Stimulated activated naive CD8-positive, alpha-beta T cell treated with anti-CD3 and anti-CD28 coated beads, Interleukin-15, amount 100 ng/mL, for 72 hours (primary cell): Measurements from ENCODE around the gene UGT8.
"Not testable (repeated sequence)": the region's sequence is repeated elsewhere in the genome, so short reads cannot be mapped to it uniquely, and the experiment has no call there.

ENCODE experiments used
- ATAC-seq: fragments of 150-1000 bp; cut with Tn5 transposase; 2 replicates; pipeline ENCODE4 v1.10.0; 2021; ENCODE audit warnings: mild to moderate bottlenecking, moderate library complexity
- DNase-seq, 2 donors: peaks; one replicate each; pipeline ENCODE4 v3.0.0; 2021 to 2022
- H3K27ac Mint-ChIP-seq, 2 donors: one replicate each; pipeline ENCODE4 v1.8.0; 2022; ENCODE audit warnings: mild to moderate bottlenecking in 2 of 2, mixed read lengths in 2 of 2, moderate library complexity in 2 of 2
- H3K27me3 Mint-ChIP-seq: one replicate; pipeline ENCODE4 v1.8.0; 2022; ENCODE audit warnings: mixed read lengths
- H3K4me1 Mint-ChIP-seq: one replicate; pipeline ENCODE4 v1.8.0; 2022; ENCODE audit warnings: mild to moderate bottlenecking, mixed read lengths
- H3K4me3 Mint-ChIP-seq, 2 donors: one replicate each; pipeline ENCODE4 v1.8.0; 2022; ENCODE audit warnings: mild to moderate bottlenecking in 2 of 2, mixed read lengths in 2 of 2, moderate library complexity in 1 of 2
- H3K9me3 Mint-ChIP-seq, 2 donors: one replicate each; pipeline ENCODE4 v1.8.0; 2022; ENCODE audit warnings: mixed read lengths in 2 of 2

Gene UGT8

GRCh38 chr4:114599231-114599902, 760 bp downstream of the UGT8 start:
- H3K9me3 Mint-ChIP-seq = no peaks in the 10 kb centered on the region
- H3K4me1 Mint-ChIP-seq = peaks cover 20% of the 10 kb centered on the region
- H3K27me3 Mint-ChIP-seq = peaks cover 47% of the 10 kb centered on the region
- peak in 1 of 2 donors; percentile 3 for DNase-seq
- H3K4me3 Mint-ChIP-seq = peak overlapping the region; percentile 76 to 83
- H3K27ac Mint-ChIP-seq = no peak overlapping the region
- ATAC-seq = peak; percentile 38

- Mint-ChIP-seq H3K4me3 (peak overlapping the region; percentile 76 to 83), H3K9me3 (no peaks in the 10 kb centered on the region), H3K4me1 (peaks cover 20% of the 10 kb centered on the region), H3K27ac (no peak overlapping the region), H3K27me3 (peaks cover 41% of the 10 kb centered on the region)
- ATAC-seq (no peak), DNase-seq (no peak)
Measured at GRCh38 chr4:114599903-114600552, 1.4 kb downstream of the UGT8 start.

GRCh38 chr4:114600672-114601071, 2.1 kb downstream of the UGT8 start:
- Mint-ChIP-seq H3K4me3 (no peak overlapping the region), H3K4me1 (peaks cover 20% of the 10 kb centered on the region), H3K9me3 (no peaks in the 10 kb centered on the region), H3K27ac (no peak overlapping the region), H3K27me3 (peaks cover 34% of the 10 kb centered on the region)
- ATAC-seq (no peak), DNase-seq (no peak)

GRCh38 chr4:114601304-114602052, 2.9 kb downstream of the UGT8 start:
- Mint-ChIP-seq H3K27ac (no peak overlapping the region), H3K27me3 (peaks cover 29% of the 10 kb centered on the region), H3K4me1 (peaks cover 20% of the 10 kb centered on the region), H3K9me3 (no peaks in the 10 kb centered on the region), H3K4me3 (no peak overlapping the region)
- ATAC-seq (no peak), DNase-seq (no peak)

- ATAC-seq (no peak), DNase-seq (no peak)
- peaks cover 20% of the 10 kb centered on the region for H3K27me3 Mint-ChIP-seq
- no peak overlapping the region for H3K4me3 Mint-ChIP-seq
- no peaks in the 10 kb centered on the region for H3K9me3 Mint-ChIP-seq
- H3K27ac Mint-ChIP-seq = no peak overlapping the region
- H3K4me1 Mint-ChIP-seq = peaks cover 16% of the 10 kb centered on the region
Measured at GRCh38 chr4:114603497-114603896, 4.9 kb downstream of the UGT8 start.

- H3K9me3 Mint-ChIP-seq = no peaks in the 10 kb centered on the region
- H3K27ac Mint-ChIP-seq = no peak overlapping the region
- no peak for ATAC-seq
- H3K4me3 Mint-ChIP-seq = no peak overlapping the region
- no peak for DNase-seq
- H3K27me3 Mint-ChIP-seq = no peaks in the 10 kb centered on the region
- no peaks in the 10 kb centered on the region for H3K4me1 Mint-ChIP-seq
Measured at GRCh38 chr4:114606245-114606644, 7.6 kb downstream of the UGT8 start.

GRCh38 chr4:114607056-114607455, 8.4 kb downstream of the UGT8 start:
- Mint-ChIP-seq H3K4me1 (no peaks in the 10 kb centered on the region), H3K9me3 (no peaks in the 10 kb centered on the region), H3K4me3 (no peak overlapping the region), H3K27me3 (no peaks in the 10 kb centered on the region), H3K27ac (no peak overlapping the region)
- DNase-seq (no peak), ATAC-seq (no peak)

- ATAC-seq (no peak), DNase-seq (no peak)
- Mint-ChIP-seq H3K27me3 (no peaks in the 10 kb centered on the region), H3K4me3 (no peak overlapping the region), H3K9me3 (no peaks in the 10 kb centered on the region), H3K27ac (no peak overlapping the region), H3K4me1 (no peaks in the 10 kb centered on the region)
Measured at GRCh38 chr4:114613560-114613959, 15.0 kb downstream of the UGT8 start.

GRCh38 chr4:114615435-114615834, 16.8 kb downstream of the UGT8 start:
- DNase-seq = no peak
- no peaks in the 10 kb centered on the region for H3K9me3 Mint-ChIP-seq

GRCh38 chr4:114616036-114616435, 17.4 kb downstream of the UGT8 start:
- not testable (repeated sequence) for H3K27ac Mint-ChIP-seq, H3K9me3 Mint-ChIP-seq, ATAC-seq, DNase-seq, H3K27me3 Mint-ChIP-seq, H3K4me1 Mint-ChIP-seq, H3K4me3 Mint-ChIP-seq

More at GRCh38 chr4:114615435-114615834, 16.8 kb downstream of the UGT8 start:
- Mint-ChIP-seq H3K27me3 (no peaks in the 10 kb centered on the region), H3K4me1 (no peaks in the 10 kb centered on the region), H3K4me3 (no peak overlapping the region), H3K27ac (no peak overlapping the region)
- ATAC-seq = no peak

GRCh38 chr4:114626196-114626595, 27.6 kb downstream of the UGT8 start:
- H3K4me3 Mint-ChIP-seq = no peak overlapping the region
- H3K4me1 Mint-ChIP-seq = no peaks in the 10 kb centered on the region
- H3K27ac Mint-ChIP-seq = no peak overlapping the region
- DNase-seq (no peak), ATAC-seq (no peak)
- H3K9me3 Mint-ChIP-seq = no peaks in the 10 kb centered on the region
- peaks cover 2% of the 10 kb centered on the region for H3K27me3 Mint-ChIP-seq

- Mint-ChIP-seq H3K4me1 (no peaks in the 10 kb centered on the region), H3K9me3 (no peaks in the 10 kb centered on the region), H3K27me3 (peaks cover 4% of the 10 kb centered on the region), H3K4me3 (no peak overlapping the region), H3K27ac (peak overlapping the region in 1 of 2 donors; percentile 40)
- DNase-seq (no peak), ATAC-seq (no peak)
Measured at GRCh38 chr4:114636192-114636935, 37.8 kb downstream of the UGT8 start.

GRCh38 chr4:114642173-114642780, 43.7 kb downstream of the UGT8 start:
- H3K4me3 Mint-ChIP-seq = no peak overlapping the region
- no peaks in the 10 kb centered on the region for H3K9me3 Mint-ChIP-seq
- H3K27ac Mint-ChIP-seq = no peak overlapping the region
- DNase-seq (no peak), ATAC-seq (no peak)
- H3K27me3 Mint-ChIP-seq = no peaks in the 10 kb centered on the region
- no peaks in the 10 kb centered on the region for H3K4me1 Mint-ChIP-seq

GRCh38 chr4:114649908-114650307, 51.3 kb downstream of the UGT8 start:
- ATAC-seq (no peak), DNase-seq (no peak)
- H3K27ac Mint-ChIP-seq = no peak overlapping the region
- H3K27me3 Mint-ChIP-seq = peaks cover 9% of the 10 kb centered on the region
- H3K9me3 Mint-ChIP-seq = no peaks in the 10 kb centered on the region
- H3K4me3 Mint-ChIP-seq = no peak overlapping the region
- H3K4me1 Mint-ChIP-seq = no peaks in the 10 kb centered on the region

GRCh38 chr4:114653675-114654074, 55.1 kb downstream of the UGT8 start:
- H3K9me3 Mint-ChIP-seq = no peaks in the 10 kb centered on the region

More at GRCh38 chr4:114653675-114654074, 55.1 kb downstream of the UGT8 start:
- Mint-ChIP-seq H3K27ac (no peak overlapping the region), H3K4me3 (no peak overlapping the region), H3K4me1 (no peaks in the 10 kb centered on the region), H3K27me3 (peaks cover 22% of the 10 kb centered on the region)
- DNase-seq (no peak), ATAC-seq (no peak)
